ENCODE results near the gene C6orf89.

The C6orf89 gene

GRCh38 chr6:36912586-36912985 lies 26.8 kb downstream of the C6orf89 start:
- TF ChIP-seq TAF1 (IDR thresholded peaks at IDR 0.05; ENCODE audit: borderline replicate concordance, insufficient read depth, low read length) (no peak), FOXP2 (optimal IDR thresholded peaks at IDR 0.05; ENCODE audit: borderline replicate concordance, extremely low read depth, extremely low read length, insufficient read depth) (no peak), SIN3A (IDR thresholded peaks at IDR 0.05; ENCODE audit: borderline replicate concordance, insufficient read depth, low read length) (no peak), POLR2AphosphoS5 (IDR thresholded peaks at IDR 0.05; ENCODE audit: low read depth, low read length) (no peak)
- TF ChIP-seq, protein P1, sequence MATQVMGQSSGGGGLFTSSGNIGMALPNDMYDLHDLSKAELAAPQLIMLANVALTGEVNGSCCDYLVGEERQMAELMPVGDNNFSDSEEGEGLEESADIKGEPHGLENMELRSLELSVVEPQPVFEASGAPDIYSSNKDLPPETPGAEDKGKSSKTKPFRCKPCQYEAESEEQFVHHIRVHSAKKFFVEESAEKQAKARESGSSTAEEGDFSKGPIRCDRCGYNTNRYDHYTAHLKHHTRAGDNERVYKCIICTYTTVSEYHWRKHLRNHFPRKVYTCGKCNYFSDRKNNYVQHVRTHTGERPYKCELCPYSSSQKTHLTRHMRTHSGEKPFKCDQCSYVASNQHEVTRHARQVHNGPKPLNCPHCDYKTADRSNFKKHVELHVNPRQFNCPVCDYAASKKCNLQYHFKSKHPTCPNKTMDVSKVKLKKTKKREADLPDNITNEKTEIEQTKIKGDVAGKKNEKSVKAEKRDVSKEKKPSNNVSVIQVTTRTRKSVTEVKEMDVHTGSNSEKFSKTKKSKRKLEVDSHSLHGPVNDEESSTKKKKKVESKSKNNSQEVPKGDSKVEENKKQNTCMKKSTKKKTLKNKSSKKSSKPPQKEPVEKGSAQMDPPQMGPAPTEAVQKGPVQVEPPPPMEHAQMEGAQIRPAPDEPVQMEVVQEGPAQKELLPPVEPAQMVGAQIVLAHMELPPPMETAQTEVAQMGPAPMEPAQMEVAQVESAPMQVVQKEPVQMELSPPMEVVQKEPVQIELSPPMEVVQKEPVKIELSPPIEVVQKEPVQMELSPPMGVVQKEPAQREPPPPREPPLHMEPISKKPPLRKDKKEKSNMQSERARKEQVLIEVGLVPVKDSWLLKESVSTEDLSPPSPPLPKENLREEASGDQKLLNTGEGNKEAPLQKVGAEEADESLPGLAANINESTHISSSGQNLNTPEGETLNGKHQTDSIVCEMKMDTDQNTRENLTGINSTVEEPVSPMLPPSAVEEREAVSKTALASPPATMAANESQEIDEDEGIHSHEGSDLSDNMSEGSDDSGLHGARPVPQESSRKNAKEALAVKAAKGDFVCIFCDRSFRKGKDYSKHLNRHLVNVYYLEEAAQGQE (IDR thresholded peaks at IDR 0.05; ENCODE audit: insufficient read depth in 1 of 2, low read depth in 2 of 2, low read length in 2 of 2), result no peak

- no peak for TF ChIP-seq FOXP2 (optimal IDR thresholded peaks at IDR 0.05; ENCODE audit: borderline replicate concordance, extremely low read depth, extremely low read length, insufficient read depth)
- TF ChIP-seq POLR2AphosphoS5 (IDR thresholded peaks at IDR 0.05; ENCODE audit: low read depth, low read length), result no peak
- TF ChIP-seq TAF1 (IDR thresholded peaks at IDR 0.05; ENCODE audit: borderline replicate concordance, insufficient read depth, low read length), result no peak
- TF ChIP-seq, protein P1 (IDR thresholded peaks at IDR 0.05; ENCODE audit: insufficient read depth in 1 of 2, low read depth in 2 of 2, low read length in 2 of 2), result no peak
- TF ChIP-seq SIN3A (IDR thresholded peaks at IDR 0.05; ENCODE audit: borderline replicate concordance, insufficient read depth, low read length), result no peak
These were observed 27.3 kb downstream of the C6orf89 start for GRCh38 chr6:36913082-36913481.

DNA sequence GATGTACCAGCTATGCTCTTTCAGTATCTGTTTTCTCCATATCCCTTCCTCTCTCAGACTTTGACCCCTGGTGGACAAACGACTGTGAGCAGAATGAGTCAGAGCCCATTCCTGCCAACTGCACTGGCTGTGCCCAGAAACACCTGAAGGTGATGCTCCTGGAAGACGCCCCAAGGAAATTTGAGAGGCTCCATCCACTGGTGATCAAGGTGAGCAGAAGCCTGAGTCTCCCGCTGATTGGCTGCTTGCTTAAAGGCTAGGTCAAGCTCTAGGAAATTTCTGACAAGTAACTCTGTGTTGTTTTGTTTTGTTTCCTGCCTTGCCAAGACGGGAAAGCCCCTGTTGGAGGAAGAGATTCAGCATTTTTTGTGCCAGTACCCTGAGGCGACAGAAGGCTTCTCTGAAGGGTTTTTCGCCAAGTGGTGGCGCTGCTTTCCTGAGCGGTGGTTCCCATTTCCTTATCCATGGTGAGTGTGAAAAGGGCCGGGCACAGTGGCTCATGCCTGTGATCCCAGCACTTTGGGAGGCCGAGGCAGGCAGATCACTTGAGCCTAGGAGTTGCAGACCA lies 28.6 kb downstream of the C6orf89 start:
- TF ChIP-seq, protein P1 (IDR thresholded peaks at IDR 0.05; ENCODE audit: insufficient read depth in 1 of 2, low read depth in 2 of 2, low read length in 2 of 2), result no peak
- TF ChIP-seq SIN3A (IDR thresholded peaks at IDR 0.05; ENCODE audit: borderline replicate concordance, insufficient read depth, low read length), result no peak
- TF ChIP-seq FOXP2 (optimal IDR thresholded peaks at IDR 0.05; ENCODE audit: borderline replicate concordance, extremely low read depth, extremely low read length, insufficient read depth), result no peak
- TF ChIP-seq TAF1 (IDR thresholded peaks at IDR 0.05; ENCODE audit: borderline replicate concordance, insufficient read depth, low read length), result no peak

DNA sequence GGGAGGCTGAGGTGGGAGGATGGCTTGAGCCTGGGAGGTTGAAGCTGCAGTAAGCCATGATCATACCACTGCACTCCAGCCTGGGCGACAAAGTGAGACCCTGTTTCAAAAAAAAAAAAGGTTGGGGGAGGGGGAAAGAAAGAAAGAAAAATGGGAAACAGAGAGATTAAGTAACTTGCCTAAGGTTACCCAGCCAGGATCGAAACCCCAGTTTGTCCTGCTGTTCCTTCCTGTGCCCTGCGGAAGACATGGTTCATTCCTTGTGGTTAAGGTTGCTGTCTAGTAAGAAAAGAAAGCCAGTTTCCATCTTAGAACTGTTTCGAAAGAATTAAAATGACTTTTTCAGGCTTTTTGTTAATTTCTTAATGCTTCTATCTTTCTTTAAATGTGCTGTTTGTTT lies 29.8 kb downstream of the C6orf89 start:
- no peak for TF ChIP-seq POLR2AphosphoS5 (IDR thresholded peaks at IDR 0.05; ENCODE audit: low read depth, low read length)
- no peak for TF ChIP-seq FOXP2 (optimal IDR thresholded peaks at IDR 0.05; ENCODE audit: borderline replicate concordance, extremely low read depth, extremely low read length, insufficient read depth)
- no peak for TF ChIP-seq TAF1 (IDR thresholded peaks at IDR 0.05; ENCODE audit: borderline replicate concordance, insufficient read depth, low read length)
- TF ChIP-seq, protein P1 (IDR thresholded peaks at IDR 0.05; ENCODE audit: insufficient read depth in 1 of 2, low read depth in 2 of 2, low read length in 2 of 2), result no peak
- TF ChIP-seq SIN3A (IDR thresholded peaks at IDR 0.05; ENCODE audit: borderline replicate concordance, insufficient read depth, low read length), result no peak

GRCh38 chr6:36916126-36916525 lies 30.4 kb downstream of the C6orf89 start:
- TF ChIP-seq POLR2AphosphoS5 (IDR thresholded peaks at IDR 0.05; ENCODE audit: low read depth, low read length) (no peak), SIN3A (IDR thresholded peaks at IDR 0.05; ENCODE audit: borderline replicate concordance, insufficient read depth, low read length) (no peak), TAF1 (IDR thresholded peaks at IDR 0.05; ENCODE audit: borderline replicate concordance, insufficient read depth, low read length) (no peak), FOXP2 (optimal IDR thresholded peaks at IDR 0.05; ENCODE audit: borderline replicate concordance, extremely low read depth, extremely low read length, insufficient read depth) (no peak)
- TF ChIP-seq, protein P1 (IDR thresholded peaks at IDR 0.05; ENCODE audit: insufficient read depth in 1 of 2, low read depth in 2 of 2, low read length in 2 of 2), result no peak
